ENCODE data around the gene FARS2.

Gene FARS2

GRCh38 chr6:5405976-5406375, 144.7 kb downstream of the FARS2 start:
- H3K4me3 ChIP-seq (ENCODE audit: low read depth, low read length): no peak overlapping the region
- DNase-seq (ENCODE audit: low read depth): no peak
- no peak for TF ChIP-seq CTCF (conservative IDR thresholded peaks at IDR 0.05; ENCODE audit: low read depth, low read length)

DNA sequence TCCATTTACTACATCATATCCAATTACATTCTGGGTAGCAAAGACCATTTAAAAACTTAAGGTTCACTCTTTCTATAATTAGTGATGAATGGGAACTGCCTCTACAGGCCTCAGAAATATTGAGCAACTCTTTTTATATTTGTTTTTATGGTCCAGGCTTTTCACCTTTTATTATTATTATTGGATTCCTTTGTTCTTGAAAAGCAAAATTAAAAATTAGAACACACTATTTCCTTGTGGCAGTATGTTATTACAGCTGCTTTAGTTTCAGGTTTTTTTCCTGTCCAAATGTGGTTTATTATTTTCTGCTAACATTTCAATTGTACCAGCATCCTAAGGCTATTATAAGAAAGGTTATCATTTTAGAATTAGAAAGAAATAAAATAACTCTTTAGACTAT, 150.1 kb downstream of the FARS2 start:
- H3K4me3 ChIP-seq (ENCODE audit: low read depth, low read length): no peak overlapping the region
- TF ChIP-seq CTCF (conservative IDR thresholded peaks at IDR 0.05; ENCODE audit: low read depth, low read length): no peak
- no peak for DNase-seq (ENCODE audit: low read depth)

GRCh38 chr6:5412017-5412416, 150.7 kb downstream of the FARS2 start:
- no peak for DNase-seq (ENCODE audit: low read depth)
- TF ChIP-seq CTCF (conservative IDR thresholded peaks at IDR 0.05; ENCODE audit: low read depth, low read length): no peak

DNA sequence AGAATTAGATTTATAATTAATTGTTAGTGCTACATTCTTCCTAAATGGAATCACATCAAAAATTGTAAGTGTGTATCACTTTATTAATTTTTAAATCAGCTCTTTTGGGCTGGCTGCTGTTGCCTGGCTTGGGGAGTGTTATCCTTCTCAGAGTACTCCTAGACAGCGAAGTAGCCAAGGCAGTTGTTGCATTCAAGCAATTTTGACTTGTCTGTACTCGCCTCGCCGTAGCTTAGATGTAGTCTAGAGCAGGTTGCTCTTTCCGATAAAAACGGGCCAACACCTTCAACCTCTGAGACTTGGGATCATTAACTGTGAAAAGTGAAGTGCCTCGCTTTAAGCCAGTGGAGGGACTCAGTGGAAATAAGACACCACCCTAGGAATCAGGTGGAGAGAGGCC, 151.3 kb downstream of the FARS2 start:
- H3K4me3 ChIP-seq (ENCODE audit: low read depth, low read length): no peak overlapping the region
- DNase-seq (ENCODE audit: low read depth): no peak
- no peak for TF ChIP-seq CTCF (conservative IDR thresholded peaks at IDR 0.05; ENCODE audit: low read depth, low read length)

More at GRCh38 chr6:5412017-5412416, 150.7 kb downstream of the FARS2 start:
- no peak overlapping the region for H3K4me3 ChIP-seq (ENCODE audit: low read depth, low read length)

- TF ChIP-seq CTCF (conservative IDR thresholded peaks at IDR 0.05; ENCODE audit: low read depth, low read length): no peak
- DNase-seq (ENCODE audit: low read depth): no peak
- H3K4me3 ChIP-seq (ENCODE audit: low read depth, low read length): no peak overlapping the region
These were observed 154.9 kb downstream of the FARS2 start for GRCh38 chr6:5416250-5416649.

GRCh38 chr6:5422321-5422915, 161.1 kb downstream of the FARS2 start:
- no peak overlapping the region for H3K4me3 ChIP-seq (ENCODE audit: low read depth, low read length)
- TF ChIP-seq CTCF (conservative IDR thresholded peaks at IDR 0.05; ENCODE audit: low read depth, low read length): peak; percentile 91
- DNase-seq (ENCODE audit: low read depth): peak; percentile 78

DNA sequence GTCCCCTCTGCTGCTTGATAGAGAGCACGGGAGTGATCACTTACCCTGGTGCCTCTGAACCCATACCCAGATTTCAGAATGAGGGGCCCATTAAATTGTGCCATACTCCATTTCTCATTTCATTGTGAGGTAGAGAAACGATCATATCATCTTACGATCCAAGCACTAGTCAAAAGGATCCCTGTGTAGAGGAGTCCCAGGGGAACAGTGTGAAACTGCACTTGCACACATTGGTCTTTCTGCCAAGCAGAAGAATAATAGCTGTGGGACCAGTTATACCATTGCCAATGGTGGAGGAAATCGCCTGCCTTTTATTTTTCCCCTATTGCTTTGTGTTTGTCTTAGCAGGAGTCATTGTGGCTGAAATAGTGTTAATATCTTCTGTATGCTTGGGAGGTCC, 161.9 kb downstream of the FARS2 start:
- TF ChIP-seq CTCF (conservative IDR thresholded peaks at IDR 0.05; ENCODE audit: low read depth, low read length): no peak
- no peak overlapping the region for H3K4me3 ChIP-seq (ENCODE audit: low read depth, low read length)
- DNase-seq (ENCODE audit: low read depth): no peak
